GM12801 (cell line): ENCODE data around the gene HOXC9.

Experiments used
- CTCF ChIP-seq: IDR thresholded peaks from one replicate; pipeline ENCODE4 v1.5.1; 2011; ENCODE audit warnings: control low read depth; ENCODE audit not compliant: insufficient read length; ENCODE audit errors: extremely low read depth

Gene HOXC9

GRCh38 chr12:54019091-54019811 lies 19.3 kb downstream of the HOXC9 start:
- no peak for TF ChIP-seq CTCF

DNA sequence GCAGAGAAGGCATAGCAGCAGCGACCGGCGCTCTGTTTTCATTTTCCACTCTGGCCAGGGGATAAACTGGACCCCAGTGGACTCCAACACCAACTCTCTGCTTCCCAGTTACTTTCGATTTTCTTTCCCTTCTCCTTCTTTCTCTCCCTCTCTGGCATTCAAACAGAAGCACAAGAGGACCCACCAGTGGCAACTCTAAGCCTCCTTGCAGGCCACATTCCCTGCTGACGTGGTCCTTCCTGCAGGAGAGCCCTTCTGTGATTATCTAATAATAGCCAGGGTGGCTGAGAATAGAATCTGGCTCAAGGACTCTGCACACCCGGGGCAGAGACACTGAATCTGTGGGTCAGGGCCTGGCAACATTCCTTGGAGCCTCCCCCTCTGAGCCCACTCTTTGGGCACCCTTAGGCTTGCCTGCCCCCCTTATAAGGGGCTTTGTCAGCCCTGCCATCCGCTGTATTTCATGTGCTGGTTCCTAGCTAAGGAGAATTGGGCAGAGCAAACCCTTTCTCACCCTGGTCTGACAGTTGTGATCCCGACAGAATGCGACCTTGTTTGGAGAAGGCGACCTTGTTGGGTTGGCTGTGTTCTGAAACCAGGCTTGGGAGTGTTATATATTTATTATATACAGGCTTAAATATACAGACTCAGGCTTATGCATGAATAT lies 20.1 kb downstream of the HOXC9 start:
- no peak for TF ChIP-seq CTCF

- TF ChIP-seq CTCF: no peak
These were observed 20.8 kb downstream of the HOXC9 start for GRCh38 chr12:54020591-54021405.

DNA sequence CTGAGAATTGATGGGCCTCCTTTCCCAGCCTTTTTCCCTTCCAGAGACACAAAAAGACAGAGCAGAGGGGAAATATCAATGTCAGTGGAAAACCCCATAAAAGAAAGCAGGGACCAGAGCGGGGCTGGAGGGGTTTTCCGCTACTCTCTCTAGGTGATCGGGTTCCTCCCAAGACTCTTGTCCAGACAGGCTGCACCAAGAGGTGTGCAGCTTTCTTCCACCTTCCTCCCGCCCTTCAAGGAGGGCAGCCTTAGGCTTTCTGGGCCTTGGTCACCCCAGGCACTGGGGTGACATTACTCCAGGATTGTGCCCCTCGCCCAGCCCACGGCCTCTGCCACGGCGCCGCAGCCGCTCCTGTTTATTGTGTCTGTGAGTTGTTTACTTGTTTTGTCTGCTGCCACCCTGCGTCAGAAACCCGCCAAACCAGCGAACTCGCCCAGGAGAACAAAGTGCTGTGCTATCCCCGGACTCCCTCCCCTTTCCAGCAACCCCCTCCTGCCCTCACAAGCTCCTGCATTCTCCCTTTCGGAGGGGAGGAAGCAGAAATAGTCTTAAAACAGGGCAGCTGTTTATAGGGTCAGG lies 21.6 kb downstream of the HOXC9 start:
- TF ChIP-seq CTCF: no peak

DNA sequence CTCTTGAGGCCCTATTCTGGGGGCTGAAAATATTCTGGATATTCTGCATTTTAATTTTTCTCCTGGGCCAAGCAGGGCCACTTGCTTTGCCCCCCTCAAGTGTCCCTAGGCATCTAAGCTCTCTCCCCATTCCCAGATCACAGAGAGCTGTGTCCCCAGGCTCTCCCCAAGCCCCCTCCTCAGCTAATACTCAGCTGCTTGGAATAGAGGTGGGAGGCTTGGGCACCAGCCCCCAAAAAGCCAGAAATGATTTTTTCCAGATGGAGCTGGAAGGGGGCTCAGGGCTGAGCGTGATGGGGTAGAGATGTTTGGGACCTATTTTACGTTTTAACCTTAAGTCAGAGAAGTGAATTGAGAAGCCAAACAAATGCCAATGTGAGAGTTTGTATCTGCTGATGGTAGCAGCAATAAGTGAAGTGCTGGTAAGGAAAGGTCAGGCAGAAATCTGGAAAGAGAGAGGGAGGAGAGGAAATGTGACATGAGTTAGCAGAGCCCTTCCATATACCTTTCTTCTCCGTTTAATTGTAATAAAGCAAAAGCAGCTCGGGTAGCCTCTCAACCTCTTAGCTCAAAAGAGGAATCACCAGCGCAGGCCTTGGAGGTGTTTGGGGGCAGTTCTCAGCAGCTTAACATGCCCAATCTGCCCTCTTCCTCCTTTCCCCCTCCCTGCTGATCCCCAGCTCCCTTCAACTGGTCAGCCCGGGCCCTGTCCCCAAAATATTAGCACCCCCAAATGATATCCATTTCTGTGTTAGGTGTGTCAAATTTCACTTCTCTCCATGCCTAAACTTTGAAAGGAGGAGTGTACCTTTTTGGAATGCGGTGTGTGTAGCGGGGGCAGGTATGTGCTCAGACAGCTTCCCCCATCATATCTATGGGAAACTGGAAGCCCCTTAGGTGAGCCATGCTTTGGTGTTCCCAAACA lies 23.3 kb downstream of the HOXC9 start:
- TF ChIP-seq CTCF: no peak

DNA sequence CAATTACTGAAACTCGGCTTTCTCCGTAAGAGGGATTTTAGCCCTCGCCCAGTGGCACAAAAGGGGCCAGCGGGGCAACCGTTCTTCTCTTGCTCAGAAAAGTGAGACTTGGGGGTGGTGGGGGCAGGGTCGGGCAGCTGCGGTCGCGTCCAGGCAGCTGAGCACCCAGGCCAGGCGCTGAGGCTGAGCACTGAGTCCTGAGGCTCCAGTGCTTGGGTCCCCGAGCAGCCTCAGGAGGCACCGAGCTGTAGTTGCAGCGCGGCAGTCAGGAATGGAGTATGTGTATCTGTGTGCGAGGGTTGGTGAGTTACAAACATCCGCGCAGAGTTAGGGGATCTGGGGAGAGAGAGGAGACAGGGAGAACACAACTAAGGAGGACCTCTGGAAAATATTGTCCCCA lies 24.2 kb downstream of the HOXC9 start:
- no peak for TF ChIP-seq CTCF
